H1 (cell line): ENCODE data around the gene LRRC3B. TPM values are rescaled to one million over a fixed set of nuclear protein-coding genes. Genes with fewer than 3 reads are reported as not detected.

Experiments
- CTCF ChIA-PET: fragments of 300-600 bp; sonication (Branson Sonifier 250); formaldehyde crosslinking; loops from one replicate; lab custom pipeline; 2021; ENCODE audit not compliant: partially characterized antibody; lab: Charles Lee
- POLR2A ChIA-PET: fragments of 300-600 bp; sonication (Branson Sonifier 250); formaldehyde crosslinking; loops from one replicate; lab custom pipeline; 2021; ENCODE audit warnings: inconsistent platforms; ENCODE audit not compliant: partially characterized antibody; lab: Charles Lee
- DNase-seq, 2 experiments: peaks; one replicate each; pipeline versions ENCODE4 v3.0.0 to v3.0.0-alpha.2; 2010 to 2022; ENCODE audit warnings: low spot score in 2 of 2, low read depth in 1 of 2, mixed read lengths in 1 of 2
- FAIRE-seq: peaks from 2 replicates; lab custom pipeline; 2011; peaks lifted over from hg19 to GRCh38; lab: Jason Lieb, UNC
- H2AFZ ChIP-seq: 2 replicates; pipeline ENCODE4 v1.8.1; 2012; ENCODE audit warnings: low read length, inconsistent platforms
- H2AK5ac ChIP-seq: 2 replicates; pipeline ENCODE4 v1.6.1; 2013; ENCODE audit warnings: low read depth, low read length
- H2BK120ac ChIP-seq: replicated peaks from 2 replicates; pipeline ENCODE3; 2013; ENCODE audit warnings: low read depth, low read length, inconsistent platforms
- H2BK12ac ChIP-seq: 2 replicates; pipeline ENCODE4 v1.6.1; 2013; ENCODE audit warnings: low read depth, low read length
- H2BK15ac ChIP-seq: 2 replicates; pipeline ENCODE4 v1.6.1; 2013; ENCODE audit warnings: low read length
- H2BK20ac ChIP-seq: 2 replicates; pipeline ENCODE4 v1.6.1; 2013; ENCODE audit warnings: low read length
- H2BK5ac ChIP-seq: 2 replicates; pipeline ENCODE4 v1.6.1; 2013; ENCODE audit warnings: low read depth, low read length
- H3K14ac ChIP-seq: 2 replicates; pipeline ENCODE4 v1.6.1; 2013; ENCODE audit warnings: inconsistent platforms; ENCODE audit not compliant: insufficient read length
- H3K18ac ChIP-seq: 2 replicates; pipeline ENCODE4 v1.6.1; 2013; ENCODE audit warnings: low read length; ENCODE audit errors: extremely low read depth
- H3K23ac ChIP-seq: 2 replicates; pipeline ENCODE4 v1.6.1; 2013; ENCODE audit warnings: inconsistent platforms; ENCODE audit not compliant: insufficient read length
- H3K23me2 ChIP-seq: 2 replicates; pipeline ENCODE4 v1.6.1; 2013; ENCODE audit warnings: low read depth, low read length
- H3K27ac ChIP-seq: 2 replicates; pipeline ENCODE4 v1.6.1; 2011; ENCODE audit warnings: low read depth, low read length, inconsistent platforms
- H3K27me3 ChIP-seq, 4 experiments: replicated peaks in 1 of 4; 1 replicate in 1 of 4; 2 replicates in 3 of 4; pipeline versions ENCODE4 v1.6.1 to v1.8.1; 2011 to 2013; ENCODE audit warnings: low read length in 3 of 4, mild to moderate bottlenecking in 3 of 4, inconsistent platforms in 2 of 4, mixed read lengths in 2 of 4, moderate library complexity in 1 of 4; ENCODE audit not compliant: control insufficient read depth in 3 of 4, insufficient read depth in 3 of 4; ENCODE audit errors: extremely low read depth in 1 of 4
- H3K36me3 ChIP-seq, 4 experiments: 2 replicates each; pipeline versions ENCODE4 v1.6.1 to v1.8.1; 2011 to 2013; ENCODE audit warnings: mild to moderate bottlenecking in 4 of 4, low read length in 3 of 4, moderate library complexity in 2 of 4, control low read depth in 1 of 4, inconsistent platforms in 1 of 4; ENCODE audit not compliant: insufficient read depth in 4 of 4, control insufficient read depth in 2 of 4
- H3K4ac ChIP-seq: replicated peaks from 2 replicates; pipeline ENCODE3; 2013; ENCODE audit warnings: low read length, low read depth, mixed read lengths, inconsistent platforms; ENCODE audit not compliant: insufficient read length
- H3K4me1 ChIP-seq, 4 experiments: replicated peaks in 1 of 4; 1 replicate in 1 of 4; 2 replicates in 3 of 4; pipeline versions ENCODE4 v1.6.1 to v1.8.1; 2011 to 2013; ENCODE audit warnings: low read length in 3 of 4, inconsistent platforms in 2 of 4, mixed read lengths in 1 of 4; ENCODE audit not compliant: insufficient read depth in 4 of 4, control insufficient read depth in 3 of 4
- H3K4me2 ChIP-seq, 2 experiments: 2 replicates each; pipeline versions ENCODE4 v1.6.1 to v1.8.1; 2011 to 2013; ENCODE audit warnings: low read depth in 2 of 2, low read length in 2 of 2, control low read depth in 1 of 2, inconsistent platforms in 1 of 2, mild to moderate bottlenecking in 1 of 2; ENCODE audit not compliant: insufficient read depth in 1 of 2
- H3K4me3 ChIP-seq, 4 experiments: fragments of 200-600, 300-600 bp in 1 of 4; sonication (generic), shearing (Covaris generic), sonication (Bioruptor Twin) in 1 of 4; 2 replicates each; pipeline versions ENCODE4 v1.5.1 to v1.8.1; 2011 to 2016; ENCODE audit warnings: low read length in 4 of 4, low read depth in 3 of 4, control low read depth in 2 of 4, inconsistent platforms in 2 of 4, mild to moderate bottlenecking in 2 of 4, mixed read lengths in 1 of 4, moderate library complexity in 1 of 4; ENCODE audit not compliant: insufficient read depth in 2 of 4; ENCODE audit errors: extremely low read depth in 1 of 4
- H3K56ac ChIP-seq: replicated peaks from 2 replicates; pipeline ENCODE3; 2013; ENCODE audit warnings: low read depth, mild to moderate bottlenecking, mixed read lengths, low read length, inconsistent platforms; ENCODE audit not compliant: insufficient read length
- H3K79me1 ChIP-seq: 2 replicates; pipeline ENCODE4 v1.6.1; 2013; ENCODE audit warnings: low read depth, low read length, control low read depth
- H3K79me2 ChIP-seq, 2 experiments: 2 replicates each; pipeline versions ENCODE4 v1.6.1 to v1.8.1; 2012 to 2013; ENCODE audit warnings: low read length in 2 of 2, mild to moderate bottlenecking in 2 of 2, inconsistent platforms in 1 of 2; ENCODE audit not compliant: insufficient read depth in 2 of 2, control insufficient read depth in 1 of 2
- H3K9ac ChIP-seq, 4 experiments: replicated peaks in 1 of 4; 1 replicate in 1 of 4; 2 replicates in 3 of 4; pipeline versions ENCODE4 v1.6.1 to v1.8.1; 2011 to 2013; ENCODE audit warnings: low read depth in 3 of 4, low read length in 3 of 4, control low read depth in 2 of 4, mild to moderate bottlenecking in 2 of 4, moderate library complexity in 2 of 4, inconsistent platforms in 1 of 4; ENCODE audit errors: extremely low read depth in 1 of 4
- H3K9me3 ChIP-seq, 2 experiments: 2 replicates each; pipeline versions ENCODE4 v1.6.1 to v1.8.1; 2012 to 2013; ENCODE audit warnings: mild to moderate bottlenecking in 2 of 2, moderate library complexity in 2 of 2, control low read depth in 1 of 2, inconsistent platforms in 1 of 2, low read depth in 1 of 2, low read length in 1 of 2, mixed read lengths in 1 of 2; ENCODE audit not compliant: insufficient read depth in 2 of 2
- H4K20me1 ChIP-seq, 2 experiments: replicated peaks in 1 of 2; 2 replicates each; pipeline versions ENCODE3 to v1.8.1; 2011 to 2013; ENCODE audit warnings: inconsistent platforms in 2 of 2, low read length in 2 of 2, mild to moderate bottlenecking in 1 of 2; ENCODE audit not compliant: insufficient read depth in 2 of 2, control insufficient read depth in 1 of 2
- H4K5ac ChIP-seq: 2 replicates; pipeline ENCODE4 v1.6.1; 2013; ENCODE audit warnings: low read length, low read depth, mixed read lengths, inconsistent platforms; ENCODE audit not compliant: insufficient read length
- H4K8ac ChIP-seq: 2 replicates; pipeline ENCODE4 v1.8.0; 2013; ENCODE audit warnings: mild to moderate bottlenecking, moderate library complexity, low read length, inconsistent platforms; ENCODE audit not compliant: insufficient read depth; ENCODE audit errors: extremely low read depth
- H4K91ac ChIP-seq: replicated peaks from 2 replicates; pipeline ENCODE3; 2013; ENCODE audit warnings: low read length, mixed read lengths, inconsistent platforms; ENCODE audit not compliant: insufficient read length
- ATF3 ChIP-seq: IDR thresholded peaks from 2 replicates; pipeline ENCODE4 v1.6.1; 2011; ENCODE audit warnings: low read depth, mild to moderate bottlenecking, low read length; ENCODE audit not compliant: insufficient read depth
- CREB1 ChIP-seq: IDR thresholded peaks from 2 replicates; pipeline ENCODE4 v1.6.1; 2012; ENCODE audit warnings: inconsistent platforms
- HDAC2 ChIP-seq, 2 experiments: fragments of 300-600 bp in 1 of 2; sonication (generic) in 1 of 2; IDR thresholded peaks; 2 replicates each; pipeline ENCODE4 v1.6.1; 2011 to 2012; ENCODE audit warnings: low read depth in 2 of 2, low read length in 2 of 2, mild to moderate bottlenecking in 2 of 2, moderate library complexity in 2 of 2, borderline replicate concordance in 1 of 2, inconsistent platforms in 1 of 2
- HDAC6 ChIP-seq: IDR thresholded peaks from one replicate; pipeline ENCODE4 v1.7.1; 2012; ENCODE audit warnings: low read depth, mild to moderate bottlenecking, inconsistent platforms, low read length, moderate library complexity
- KDM4A ChIP-seq: IDR thresholded peaks from one replicate; pipeline ENCODE4 v1.7.1; 2012; ENCODE audit warnings: low read depth, mild to moderate bottlenecking, moderate library complexity, low read length, inconsistent platforms; ENCODE audit not compliant: severe bottlenecking
- MAX ChIP-seq: IDR thresholded peaks from 2 replicates; pipeline ENCODE4 v1.6.1; 2012; ENCODE audit warnings: inconsistent platforms
- POLR2AphosphoS5 ChIP-seq: IDR thresholded peaks from 2 replicates; pipeline ENCODE4 v1.6.1; 2011; ENCODE audit warnings: low read depth, low read length
- RFX5 ChIP-seq: IDR thresholded peaks from 2 replicates; pipeline ENCODE4 v1.6.1; 2011; ENCODE audit warnings: low read depth, low read length, improper control_type of control experiment, borderline replicate concordance
- SIX5 ChIP-seq: IDR thresholded peaks from 2 replicates; pipeline ENCODE4 v1.6.1; 2011; ENCODE audit warnings: mild to moderate bottlenecking, low read depth, low read length
- SP1 ChIP-seq: IDR thresholded peaks from 2 replicates; pipeline ENCODE4 v1.6.1; 2011; ENCODE audit warnings: low read depth, low read length
- TBP ChIP-seq: IDR thresholded peaks from 2 replicates; pipeline ENCODE4 v1.6.1; 2011; ENCODE audit warnings: low read depth, low read length, improper control_type of control experiment
- USF2 ChIP-seq: IDR thresholded peaks from 2 replicates; pipeline ENCODE4 v1.6.1; 2011; ENCODE audit warnings: low read length, improper control_type of control experiment
- WGBS, 2 experiments: shearing (Covaris generic) in 1 of 2; methylation state at CpG; one replicate each; pipeline versions ENCODE4 v1.1.6 to v1.1.7; 2013 to 2015; ENCODE audit warnings: low lambda C conversion rate in 2 of 2, mixed read lengths in 2 of 2, inconsistent platforms in 1 of 2, low coverage in 1 of 2, missing lambda C conversion rate in 1 of 2; ENCODE audit not compliant: insufficient replicate concordance in 2 of 2, insufficient coverage in 1 of 2, insufficient read length in 1 of 2; ENCODE audit errors: extremely low coverage in 1 of 2, missing lambda C conversion rate in 1 of 2; 5-methylcytosine and 5-hydroxymethylcytosine counted together
- polyA plus RNA-seq, 7 experiments: library from polyadenylated mRNA; depleted of rRNA in 3 of 7; stranded (reverse) in 5 of 7; unstranded in 2 of 7; fragments of >200 nt in 5 of 7; fragments of 200-250 nt in 2 of 7; gene quantifications; 1 replicate in 5 of 7; 2 replicates in 1 of 7; 4 replicates in 1 of 7; pipeline versions ENCODE4 v1.2.1 to v1.2.3, GENCODE V29; 2011 to 2013; ENCODE audit warnings: missing spikeins in 2 of 7, mixed read lengths in 2 of 7
- total RNA-seq: library from RNA; stranded (reverse); fragmentation: NEBNext Ultra II Directional; extraction: Animal tissue kit (Norgen Biotek cat#: 25700); gene quantifications from 2 replicates; pipeline ENCODE4 v1.2.1, GENCODE V29; 2021

LRRC3B gene
- total and polyA plus RNA-seq, 2 of the 8 experiments (the other 6 are each of a cell fraction or from before 2014, with no cell fraction given): 1.6 to 3.1 TPM

- Histone ChIP-seq H2BK12ac (no peak overlapping the region), H3K18ac (no peak overlapping the region), H3K4me3 (no peak overlapping the region), H3K9ac (no peak overlapping the region), H3K79me1 (no peaks in the 10 kb centered on the region), H2BK15ac (no peak overlapping the region), H3K4me2 (no peak overlapping the region), H4K20me1 (no peaks in the 10 kb centered on the region), H2BK5ac (no peak overlapping the region), H2AK5ac (no peak overlapping the region), H3K4ac (no peak overlapping the region), H3K36me3 (no peaks in the 10 kb centered on the region), H3K23ac (no peak overlapping the region), H3K79me2 (no peaks in the 10 kb centered on the region), H2BK120ac (no peak overlapping the region), H3K27ac (no peak overlapping the region), H2AFZ (no peak overlapping the region), H3K14ac (no peak overlapping the region), H3K4me1 (peaks cover 0 to 3% (median 0%) of the 10 kb centered on the region in 4 experiments; a peak in 1 of 7 replicates), H4K91ac (no peak overlapping the region), H3K27me3 (no peaks in the 10 kb centered on the region), H3K56ac (no peak overlapping the region), H3K23me2 (no peaks in the 10 kb centered on the region), H4K5ac (no peak overlapping the region), H4K8ac (no peak overlapping the region), H2BK20ac (no peak overlapping the region), H3K9me3 (no peaks in the 10 kb centered on the region; a peak in 1 of 4 replicates)
- no peak for DNase-seq
- POLR2A ChIA-PET: no interaction called here
- CTCF ChIA-PET: interaction anchor here (1.3 to 1.4 kb wide), 2 partner anchors 31 to 39 kb away, joined by 3 to 5 read pairs; no protein-coding TSS in a partner anchor
- FAIRE-seq: no peak
- WGBS, 2 experiments: 92% methylated on average over 1 of the region's 1 CpG; no CpG with 5 or more reads in 1 of the 2 experiments
- TF ChIP-seq POLR2AphosphoS5 (no peak), HDAC2 (IDR thresholded peaks at IDR 0.05; ENCODE audit: borderline replicate concordance in 1 of 2, low read depth in 2 of 2, low read length in 2 of 2) (no peak), HDAC6 (no peak), USF2 (no peak), MAX (no peak), TBP (no peak), KDM4A (no peak), CREB1 (no peak), SP1 (no peak), SIX5 (no peak), ATF3 (no peak), RFX5 (no peak)
Observed at GRCh38 chr3:26682406-26682805, 59.8 kb downstream of the LRRC3B start.
